Measurements from ENCODE around the gene NEDD4L.
"Not testable (repeated sequence)": the region's sequence is repeated elsewhere in the genome, so short reads cannot be mapped to it uniquely, and the experiment has no call there.

NEDD4L gene

DNA sequence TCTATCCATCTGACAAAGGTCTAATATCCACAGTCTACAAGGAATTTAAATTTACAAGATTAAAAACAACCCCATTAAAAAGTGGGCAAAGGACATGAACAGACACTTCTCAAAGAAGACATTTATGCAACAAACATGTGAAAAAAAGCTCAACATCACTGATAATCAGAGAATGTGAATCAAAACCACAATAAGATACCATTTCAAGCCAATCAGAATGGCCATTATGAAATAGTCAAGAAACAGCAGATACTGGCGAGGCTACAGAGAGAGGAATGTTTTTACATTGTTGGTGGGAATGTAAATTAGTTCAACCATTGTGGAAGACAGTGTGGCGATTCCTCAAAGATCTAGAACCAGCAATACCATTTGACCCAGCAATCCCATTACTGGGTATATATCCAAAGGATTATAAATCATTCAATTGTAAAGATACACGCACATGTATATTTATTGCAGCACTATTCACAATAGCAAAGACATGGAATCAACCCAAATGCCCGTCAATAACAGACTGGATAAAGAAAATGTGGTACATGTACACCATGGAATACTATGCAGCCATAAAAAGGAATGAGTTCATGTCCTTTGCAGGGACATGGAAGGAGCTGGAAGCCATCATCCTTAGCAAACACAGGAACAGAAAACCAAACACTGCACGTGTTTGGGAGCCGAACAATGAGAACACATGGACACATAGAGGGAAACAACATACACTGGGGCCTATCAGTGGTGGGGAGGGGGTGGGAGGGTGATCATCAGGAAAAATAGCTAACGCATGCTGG, 391.4 kb downstream of the NEDD4L start:
- in situ Hi-C loops (cut with MboI; ENCODE audit: low sequenced_read_pairs): not testable (repeated sequence)

DNA sequence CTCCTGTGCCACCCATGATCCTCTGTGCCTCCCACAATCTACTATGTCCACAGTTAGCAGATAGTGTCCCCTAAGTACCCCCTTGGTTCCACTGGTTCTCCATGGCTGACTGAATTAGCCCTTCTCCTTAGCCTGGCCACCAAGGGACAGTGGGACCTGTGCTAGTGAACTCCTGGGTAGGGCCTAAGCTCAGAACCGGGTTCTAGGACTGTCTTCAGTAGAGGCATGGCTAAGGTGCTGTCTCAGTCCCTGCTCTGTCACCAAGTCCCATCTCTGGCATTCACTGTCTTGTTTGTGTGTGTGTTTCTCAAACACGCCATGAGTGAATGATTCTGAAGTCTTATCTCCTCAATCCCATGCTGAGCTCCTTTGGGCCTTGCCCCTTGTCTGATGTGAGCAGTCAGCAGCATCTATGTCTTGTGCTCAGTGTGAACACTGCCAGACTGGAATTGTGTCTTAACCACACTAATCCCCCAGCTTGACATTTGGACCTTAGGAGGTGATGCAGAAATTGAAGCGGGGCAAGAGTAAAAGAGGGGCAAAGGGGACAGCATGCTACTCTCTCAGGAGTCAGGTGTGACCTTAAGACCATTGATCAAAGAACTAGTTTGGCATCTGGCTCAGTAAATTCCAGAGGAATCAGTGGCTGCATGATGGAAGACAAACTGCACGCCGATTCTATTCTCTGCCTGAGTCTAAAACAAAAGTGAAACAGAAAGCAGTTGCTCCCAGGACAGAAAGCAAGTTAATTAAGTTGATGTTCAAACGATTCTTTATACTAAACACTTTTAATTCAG, 394.3 kb downstream of the NEDD4L start:
- in situ Hi-C loops (cut with MboI; ENCODE audit: low sequenced_read_pairs): no loop called here

- in situ Hi-C loops (cut with MboI; ENCODE audit: low sequenced_read_pairs): no loop called here
Measured at GRCh38 chr18:58438958-58439300, 394.9 kb downstream of the NEDD4L start.

DNA sequence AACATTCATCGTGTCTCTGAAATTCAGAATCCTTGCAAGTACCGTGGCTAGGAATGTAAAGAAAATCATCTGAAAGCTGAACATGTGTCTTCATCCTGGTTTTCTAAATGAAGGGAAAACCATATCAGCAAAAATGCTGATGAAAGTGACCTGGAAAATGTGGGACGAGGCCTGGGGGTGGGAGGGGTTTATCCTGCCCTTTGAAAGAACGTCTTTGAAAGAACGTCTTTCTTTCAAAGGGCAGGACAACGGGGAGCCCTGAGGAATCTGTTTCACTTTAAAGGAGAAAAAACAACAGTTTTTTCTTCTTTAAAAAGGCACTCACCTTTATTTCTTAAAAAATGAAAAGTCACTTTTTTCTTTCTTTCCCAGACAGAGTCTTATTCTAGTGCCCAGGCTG, 399.6 kb downstream of the NEDD4L start:
- in situ Hi-C loops (cut with MboI; ENCODE audit: low sequenced_read_pairs): no loop called here

DNA sequence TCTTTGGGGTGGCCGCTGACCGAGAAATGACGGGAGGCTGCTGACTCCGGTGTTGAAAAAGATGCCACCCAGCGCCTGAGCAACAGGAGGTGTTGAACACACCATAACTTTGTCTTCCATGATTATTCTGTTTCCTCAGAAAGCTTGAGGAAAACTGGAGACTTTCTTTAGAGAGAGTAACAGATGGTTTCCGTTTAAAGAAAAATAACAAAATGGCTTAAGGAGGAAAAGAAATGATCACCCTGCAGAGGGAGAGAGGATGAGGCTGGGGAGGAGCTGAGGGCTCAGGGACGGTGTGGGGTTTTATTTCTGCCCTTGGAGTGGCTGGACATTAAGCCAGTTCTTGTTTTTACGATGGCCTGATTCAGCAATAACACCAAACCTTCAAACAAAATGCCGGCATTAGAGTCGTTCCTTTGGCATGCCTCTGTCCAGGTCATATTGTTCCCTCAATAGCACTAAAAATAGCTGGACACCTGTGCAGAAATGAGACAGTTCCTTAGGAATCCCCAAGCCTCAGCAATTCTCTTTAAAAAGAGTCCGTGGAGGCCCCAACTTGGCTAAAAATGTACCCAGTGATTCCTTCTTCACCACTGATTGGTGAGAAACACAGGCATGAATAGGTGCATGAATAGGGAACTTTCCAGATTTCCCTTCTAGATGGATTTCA, 402.5 kb downstream of the NEDD4L start:
- in situ Hi-C loops (cut with MboI; ENCODE audit: low sequenced_read_pairs): no loop called here

GRCh38 chr18:58447402-58448095, 403.5 kb downstream of the NEDD4L start:
- in situ Hi-C loops (cut with MboI; ENCODE audit: low sequenced_read_pairs): no loop called here

GRCh38 chr18:58449464-58449863, 405.4 kb downstream of the NEDD4L start:
- in situ Hi-C loops (cut with MboI; ENCODE audit: low sequenced_read_pairs): no loop called here

All from HL-60/S4 (cell line).